GM03348 (cell line): Measurements from ENCODE around the gene FAM53B.
"Not testable (repeated sequence)": the region's sequence is repeated elsewhere in the genome, so short reads cannot be mapped to it uniquely, and the experiment has no call there.

Experiments
- DNase-seq: peaks from one replicate; pipeline ENCODE4 v3.0.0; 2012; ENCODE audit warnings: low spot score

Gene FAM53B

GRCh38 chr10:124744102-124745050 lies at the start of gene FAM53B:
TSS of gene FAM53B (minus strand) at chr10:124744378. CDS start at chr10:124706713, 37,665 bp downstream.
- DNase-seq = peak; percentile 94

- no peak for DNase-seq
Observed at GRCh38 chr10:124792998-124793352, 48.8 kb upstream of the FAM53B start.

DNA sequence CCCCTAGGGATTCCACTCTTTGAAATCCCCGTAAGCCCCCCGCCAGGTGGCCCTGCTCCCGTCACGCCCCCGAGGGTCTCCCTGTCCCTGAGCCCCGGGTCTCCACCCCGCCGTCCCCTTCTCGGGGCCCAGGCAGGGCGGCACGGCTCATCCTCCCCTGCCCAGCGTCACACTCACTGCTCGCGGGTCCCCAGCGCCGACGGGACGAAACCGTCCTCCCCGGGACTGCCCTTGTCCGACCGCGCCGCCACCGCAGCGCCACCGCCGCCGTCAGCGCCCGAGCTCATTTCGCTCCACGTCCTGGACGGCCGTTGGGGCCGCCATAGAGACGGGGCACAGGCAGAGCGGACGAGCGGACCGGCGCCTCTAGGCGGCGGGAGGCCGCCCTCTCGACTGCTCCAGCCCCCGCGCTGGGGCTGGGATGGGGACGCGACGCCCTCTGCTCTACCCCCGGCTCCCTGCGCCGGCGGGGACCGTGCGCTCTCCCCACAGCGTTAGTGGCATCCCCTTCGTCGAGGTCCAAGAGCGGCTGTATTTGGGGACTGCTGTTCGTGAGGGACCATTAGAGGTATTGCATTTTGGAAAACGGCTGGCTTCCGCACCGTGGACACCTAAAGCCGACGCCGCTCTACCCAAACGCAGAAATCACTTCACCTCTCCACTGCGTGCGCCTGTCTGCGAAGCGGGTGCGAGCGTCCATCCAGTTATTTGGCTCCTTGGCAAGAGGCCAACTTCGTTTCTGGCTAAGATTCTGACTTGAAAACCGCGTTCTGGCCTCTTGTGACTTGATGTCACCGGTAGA lies 47.6 kb upstream of the FAM53B start, which contains the start of gene EEF1AKMT2:
Gene EEF1AKMT2, minus strand, starts transcription at position 341 of the 802 bp plus-strand sequence. Its CDS starts 54 bp downstream, at position 287.
- peak; percentile 96 for DNase-seq

GRCh38 chr10:124782900-124783299 lies 38.7 kb upstream of the FAM53B start:
- DNase-seq = not testable (repeated sequence)

DNA sequence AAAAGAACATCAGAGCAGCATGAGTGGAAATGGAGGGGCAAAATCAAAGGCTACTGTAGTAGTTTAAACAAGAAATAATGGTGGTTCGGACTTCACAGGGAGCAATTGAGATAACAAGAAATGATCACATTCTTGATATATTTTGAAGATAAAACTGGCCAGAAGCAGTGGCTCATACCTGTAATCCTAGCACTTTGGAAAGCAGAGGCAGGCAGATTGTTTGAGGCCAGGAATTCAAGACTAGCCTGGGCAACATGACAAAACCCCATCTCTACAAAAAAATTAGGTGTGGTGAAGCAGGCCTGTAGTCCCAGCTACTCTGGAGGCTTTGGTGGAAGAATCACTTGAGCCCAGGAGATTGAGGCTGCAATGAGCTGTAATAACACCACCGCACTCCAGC lies 24.6 kb upstream of the FAM53B start:
- DNase-seq = no peak

GRCh38 chr10:124765256-124765655 lies 21.1 kb upstream of the FAM53B start:
- DNase-seq = no peak

DNA sequence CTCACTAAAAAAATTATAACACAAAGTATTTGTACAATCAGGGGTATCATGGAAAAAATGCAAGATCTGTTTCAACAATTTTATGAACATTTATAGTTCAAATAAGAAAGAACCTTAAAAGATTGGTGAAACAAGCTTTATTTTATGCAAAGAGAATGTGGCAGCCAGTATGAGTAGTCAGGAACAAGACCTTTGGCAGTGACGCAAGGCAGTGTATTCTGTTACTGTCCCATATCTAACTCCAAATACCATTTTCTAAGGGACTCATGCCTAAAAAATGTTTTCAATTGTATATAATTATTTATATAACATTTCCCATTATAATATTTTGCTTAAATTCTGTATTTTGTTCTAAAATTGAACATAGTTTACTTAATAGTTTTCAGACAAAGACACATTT lies 19.1 kb upstream of the FAM53B start:
- DNase-seq = no peak

- DNase-seq = no peak
Observed at GRCh38 chr10:124762281-124762680, 18.1 kb upstream of the FAM53B start.

- no peak for DNase-seq
Observed at GRCh38 chr10:124756156-124756903, 12.2 kb upstream of the FAM53B start.

DNA sequence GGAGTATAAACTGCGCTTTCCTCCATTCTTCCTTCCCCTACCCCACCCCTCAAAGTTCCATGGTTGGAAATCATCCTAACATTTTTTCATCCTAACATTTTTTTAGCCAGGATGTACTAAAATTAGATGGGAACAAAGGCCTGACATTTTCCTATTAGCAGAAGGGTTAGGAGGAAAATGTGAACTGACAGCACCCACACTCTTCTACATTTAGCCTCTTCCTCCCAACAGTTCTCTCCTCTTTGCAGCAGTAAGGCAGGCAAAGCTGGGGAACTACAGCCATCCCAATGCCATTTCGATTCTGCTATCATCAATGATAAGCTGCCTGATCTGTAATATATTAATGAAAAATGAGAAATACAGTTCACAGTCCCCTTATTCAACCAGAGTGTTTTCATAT lies 11.4 kb upstream of the FAM53B start:
- no peak for DNase-seq

DNA sequence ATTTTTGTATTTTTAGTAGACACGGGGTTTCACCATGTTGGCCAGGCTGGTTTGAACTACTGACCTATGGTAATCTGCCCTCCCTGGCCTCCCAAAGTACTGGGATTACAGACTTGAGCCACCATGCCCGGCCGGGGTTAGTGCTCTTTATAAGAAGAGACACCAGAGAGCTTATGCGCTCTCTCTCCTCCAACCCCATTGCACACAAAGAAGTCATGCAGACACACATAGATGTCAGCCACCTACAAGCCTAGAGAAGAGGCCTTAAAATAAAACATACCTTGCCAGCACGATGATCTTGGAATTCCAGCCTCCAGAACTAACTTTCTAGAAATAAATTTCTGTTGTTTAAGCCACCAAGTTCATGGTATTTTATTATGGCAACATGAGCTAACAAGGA lies 10.0 kb upstream of the FAM53B start:
- no peak for DNase-seq

GRCh38 chr10:124748953-124749645 lies 4.9 kb upstream of the FAM53B start:
- DNase-seq = no peak

- DNase-seq = no peak
Observed at GRCh38 chr10:124748166-124748565, 4.0 kb upstream of the FAM53B start.

- no peak for DNase-seq
Observed at GRCh38 chr10:124747745-124748144, 3.6 kb upstream of the FAM53B start.

GRCh38 chr10:124746992-124747391 lies 2.8 kb upstream of the FAM53B start:
- no peak for DNase-seq

DNA sequence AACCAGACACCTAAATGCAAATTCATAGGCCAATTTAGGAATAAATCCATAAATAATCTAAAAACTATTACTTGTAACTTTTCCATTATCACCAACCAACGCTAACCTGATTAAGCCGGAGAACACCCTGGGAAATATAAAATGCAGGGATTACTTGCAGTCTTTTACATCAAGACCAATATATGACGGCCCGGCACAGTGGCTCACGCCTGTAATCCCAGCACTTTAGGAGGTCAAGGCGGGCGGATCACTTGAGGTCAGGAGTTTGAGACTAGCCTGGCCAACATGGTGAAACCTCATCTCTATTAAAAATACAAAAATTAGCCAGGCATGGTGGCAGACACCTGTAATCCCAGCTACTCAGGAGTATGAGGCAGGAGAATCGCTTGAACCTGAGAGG lies 2.3 kb upstream of the FAM53B start:
- DNase-seq = not testable (repeated sequence)

DNA sequence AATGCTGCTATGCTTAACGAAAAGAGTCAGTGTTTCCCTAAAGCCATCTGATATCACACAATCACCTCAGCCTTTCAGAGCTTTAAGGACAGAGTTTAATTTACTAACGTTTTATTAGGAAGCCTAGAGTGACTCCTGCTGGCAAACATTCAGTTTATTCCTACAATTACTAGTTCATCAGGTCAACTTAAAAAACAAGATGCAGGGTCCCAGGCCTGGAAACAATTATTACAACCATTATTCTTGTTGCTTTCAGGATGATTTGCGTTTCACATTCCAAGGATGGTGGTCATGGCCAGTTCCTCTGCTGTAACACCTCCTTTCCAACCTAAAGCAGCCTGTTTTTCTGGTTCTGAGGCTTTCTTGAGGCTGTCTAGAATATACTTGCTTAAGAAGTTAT lies 1.5 kb upstream of the FAM53B start:
- peak; percentile 25 for DNase-seq

GRCh38 chr10:124745252-124745651 lies 1.1 kb upstream of the FAM53B start:
- no peak for DNase-seq

DNA sequence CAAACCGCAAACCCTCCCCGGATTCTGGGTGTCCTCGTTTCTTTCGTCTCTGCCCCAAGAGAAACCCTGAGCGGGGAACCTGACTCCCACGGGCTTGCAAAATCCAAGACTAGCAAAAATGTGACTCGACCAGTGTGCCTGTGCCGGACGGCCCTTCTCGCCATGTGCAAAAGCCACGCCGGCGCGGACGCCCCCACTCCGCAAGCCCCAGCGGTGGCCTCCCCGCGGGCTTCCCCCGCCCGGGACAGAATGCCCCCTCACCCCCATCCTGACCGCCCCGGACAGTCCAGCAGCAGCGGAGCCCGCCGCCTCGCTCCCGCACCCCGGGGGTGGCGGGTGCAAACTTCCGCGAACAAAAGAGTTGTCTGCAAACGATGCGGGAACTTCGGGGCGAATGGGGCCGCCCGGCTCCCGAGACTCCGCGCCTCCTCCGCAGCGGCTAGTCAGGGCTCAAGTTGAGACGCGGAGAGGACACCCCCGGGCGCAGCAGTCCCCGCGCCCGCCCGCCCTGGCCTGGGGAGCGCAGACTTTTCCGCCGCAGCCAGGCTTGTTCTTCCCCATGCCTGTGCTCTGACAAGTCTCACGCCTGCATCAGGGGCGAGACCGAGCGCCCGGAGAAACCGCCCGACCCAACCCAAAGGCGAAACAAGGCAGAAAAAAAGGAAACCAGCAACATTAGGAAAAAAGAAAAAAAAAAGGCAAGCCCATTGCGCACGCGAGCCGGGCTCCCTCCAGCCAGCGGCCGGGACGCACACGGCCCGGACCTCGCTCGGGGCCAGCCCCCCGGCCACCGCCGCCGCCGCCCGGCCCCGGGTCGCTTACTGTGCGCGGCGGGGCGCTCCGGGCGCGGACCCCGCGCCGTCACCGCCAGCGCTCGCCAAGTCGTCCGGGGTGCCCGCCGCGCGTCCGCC lies 732 bp downstream of the FAM53B start:
- peak; percentile 59 for DNase-seq

DNA sequence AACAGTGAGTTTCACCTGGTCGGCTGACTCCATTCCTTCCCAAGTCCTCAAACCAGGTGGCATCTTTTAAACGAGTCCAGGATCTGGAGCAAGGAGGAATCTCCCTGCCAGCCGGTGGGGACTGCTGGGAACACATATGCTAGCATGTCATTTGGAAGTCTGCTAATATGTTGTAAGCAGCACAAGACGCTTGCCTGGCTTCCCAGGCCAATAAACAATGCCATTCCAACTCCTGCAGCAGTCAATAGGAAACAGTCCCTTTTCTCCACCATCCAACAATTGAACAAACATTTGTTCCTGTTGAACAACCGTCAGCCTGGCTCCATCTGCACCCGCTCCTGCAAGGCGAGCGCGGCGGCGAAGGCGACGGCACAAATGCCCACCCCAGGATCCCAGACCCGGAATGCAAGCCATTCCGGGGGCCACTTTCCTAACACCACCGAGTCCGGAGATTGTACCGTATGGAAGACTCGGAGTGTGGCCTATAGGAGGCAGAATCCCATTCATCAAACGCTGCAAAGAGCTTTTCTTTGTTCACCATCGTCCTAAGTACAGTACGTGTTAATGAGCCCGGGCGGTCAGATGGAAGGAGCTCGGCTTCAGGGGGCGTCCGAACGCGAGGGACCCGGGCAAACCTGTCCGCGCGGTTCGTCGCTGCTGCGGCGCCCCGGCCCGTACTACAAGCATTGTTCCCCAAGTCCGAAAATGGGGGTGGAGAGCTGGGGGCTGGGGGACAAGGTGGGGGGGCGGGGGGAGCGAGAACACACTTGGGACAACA lies 1.6 kb downstream of the FAM53B start:
- DNase-seq = peak; percentile 32
